K562 (cell line): ENCODE measurements around the gene SLC2A9. TPM values are rescaled to one million over a fixed set of nuclear protein-coding genes. Genes with fewer than 3 reads are reported as not detected.

ENCODE experiments used
- ATF1 ChIP-seq, 2 experiments: fragments of 450-650 bp in 1 of 2; IDR thresholded peaks; 2 replicates each; pipeline ENCODE4 v1.6.1; 2016; ENCODE audit warnings: missing compliant biosample characterization in 1 of 2, missing genetic modification characterization in 1 of 2
- BACH1 ChIP-seq: fragments of 200-800 bp; sonication (Bioruptor generic); IDR thresholded peaks from 2 replicates; pipeline ENCODE4 v1.6.1; 2016; ENCODE audit warnings: missing genetic modification characterization, missing compliant biosample characterization
- HCFC1 ChIP-seq: IDR thresholded peaks from 2 replicates; pipeline ENCODE4 v1.6.1; 2012; ENCODE audit warnings: low read depth, low read length, improper control_type of control experiment
- KDM1A ChIP-seq, 2 experiments: fragments of 450-650 bp; IDR thresholded peaks; 2 replicates each; pipeline ENCODE4 v1.6.1; 2016; ENCODE audit warnings: mild to moderate bottlenecking in 2 of 2
- L3MBTL2 ChIP-seq: fragments of 450-650 bp; IDR thresholded peaks from 2 replicates; pipeline ENCODE4 v1.6.1; 2016; ENCODE audit warnings: mild to moderate bottlenecking, moderate library complexity
- TOE1 ChIP-seq, 2 experiments: fragments of 450-650 bp in 1 of 2; sonication (generic) in 1 of 2; formaldehyde crosslinking in 1 of 2; IDR thresholded peaks; 2 replicates each; pipeline versions ENCODE4 v1.7.1 to v1.8.0; 2016 to 2022; ENCODE audit warnings: borderline replicate concordance in 2 of 2, mild to moderate bottlenecking in 2 of 2, antibody characterized with exemption in 1 of 2, inconsistent platforms in 1 of 2, low read depth in 1 of 2, missing genetic modification reagents in 1 of 2, moderate library complexity in 1 of 2
- ZBTB12 ChIP-seq: fragments of 250-450 bp; sonication (Bioruptor Pico); IDR thresholded peaks from 2 replicates; pipeline ENCODE4 v1.4.0; 2020
- ZNF12 ChIP-seq: sonication (generic); formaldehyde crosslinking; IDR thresholded peaks from 2 replicates; pipeline ENCODE4 v1.4.0; 2020; ENCODE audit warnings: mild to moderate bottlenecking, missing genetic modification reagents
- ZNF124 ChIP-seq: sonication (generic); formaldehyde crosslinking; IDR thresholded peaks from 2 replicates; pipeline ENCODE4 v1.8.1; 2022; ENCODE audit warnings: missing genetic modification reagents
- ZNF589 ChIP-seq: fragments of 200-800 bp; sonication (Bioruptor generic); IDR thresholded peaks from 2 replicates; pipeline ENCODE4 v1.6.1; 2016; ENCODE audit warnings: low read depth, missing genetic modification characterization, missing compliant biosample characterization
- polyA plus RNA-seq, 8 experiments: library from polyadenylated mRNA; depleted of rRNA in 4 of 8; stranded (reverse) in 5 of 8; unstranded in 3 of 8; fragments of >200 nt; fragmentation: Nextera tagmentation in 2 of 8; fragmentation: Illumina TruSeq in 1 of 8; extraction: Ambion mirVana in 2 of 8; extraction: Trizol in 1 of 8; gene quantifications; 2 replicates each; pipeline versions ENCODE4 v1.2.1 to v1.2.3, GENCODE V29; 2011 to 2014; ENCODE audit warnings: inconsistent platforms in 1 of 8, missing spikeins in 1 of 8
- total RNA-seq, 7 experiments: library from RNA; depleted of rRNA in 6 of 7; stranded (reverse); fragments of >200 nt in 6 of 7; fragmentation: Illumina TruSeq in 2 of 7; extraction: Trizol in 2 of 7; gene quantifications; 2 replicates each; pipeline versions ENCODE4 v1.2.1 to v1.2.3, GENCODE V29; 2011 to 2021; ENCODE audit warnings: low replicate concordance in 1 of 7
- TF ChIP-seq, protein P1 (sequence below): fragments of 450-650 bp; IDR thresholded peaks from 2 replicates; pipeline ENCODE4 v1.6.1; 2014; ENCODE audit warnings: low read depth, mild to moderate bottlenecking, moderate library complexity, borderline replicate concordance
- TF ChIP-seq, protein P2 (sequence below), 2 experiments: fragments of 450-650 bp; formaldehyde crosslinking in 1 of 2; IDR thresholded peaks; 2 replicates each; pipeline versions ENCODE4 v1.4.0 to v1.6.1; 2014 to 2020; ENCODE audit warnings: mild to moderate bottlenecking in 2 of 2, borderline replicate concordance in 1 of 2, low read depth in 1 of 2
- TF ChIP-seq, protein P3 (sequence below): fragments of 250-450 bp; sonication (Bioruptor Pico); IDR thresholded peaks from 2 replicates; pipeline ENCODE4 v1.5.0; 2021; ENCODE audit warnings: mild to moderate bottlenecking, borderline replicate concordance

Gene SLC2A9
- total and polyA plus RNA-seq, 9 of the 15 experiments (the other 6 are each of a cell fraction or from before 2014, with no cell fraction given) = 0.15 to 1.9 (median 0.76) TPM

DNA sequence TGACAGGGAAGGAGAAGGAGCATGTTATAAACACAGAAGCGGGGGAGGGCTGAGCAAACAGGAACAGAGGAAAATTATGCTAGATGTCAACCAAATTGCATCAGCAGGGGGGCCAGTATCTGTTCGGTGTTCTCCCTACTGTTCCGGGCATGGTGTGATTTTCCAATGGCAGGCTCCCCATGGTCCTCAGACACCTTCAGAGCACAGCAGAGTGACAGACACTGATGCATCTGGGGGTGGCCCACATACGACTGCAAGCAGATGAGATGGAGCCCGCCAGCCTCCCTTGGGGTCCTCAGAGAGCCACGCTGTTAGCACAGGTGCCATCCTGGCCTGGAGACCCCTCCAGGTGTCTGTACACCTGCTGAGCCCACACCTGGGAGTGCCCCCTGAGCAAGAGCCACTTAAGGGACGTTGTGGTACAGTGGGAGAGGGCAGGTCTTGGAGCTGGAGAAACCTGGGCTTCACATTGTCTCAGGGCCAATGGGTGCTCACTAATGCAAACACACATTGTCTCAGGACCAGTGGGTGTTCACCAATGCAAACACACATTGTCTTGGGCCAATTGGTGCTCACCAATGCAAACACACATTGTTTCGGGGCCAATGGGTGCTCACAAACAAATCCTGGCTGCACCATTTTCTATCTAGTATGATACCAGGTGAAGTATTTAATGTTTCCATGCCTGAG is 95.4 kb downstream of the SLC2A9 start (continued):
- TF ChIP-seq HCFC1 (no peak), ZBTB12 (no peak), BACH1 (tag) (no peak), ATF1 (CRISPR knock-in tag; IDR thresholded peaks at IDR 0.05) (no peak), ATF1 (tag; IDR thresholded peaks at IDR 0.05) (no peak), KDM1A (IDR thresholded peaks at IDR 0.05) (no peak), ZNF12 (CRISPR knock-in tag) (no peak), ZNF124 (CRISPR knock-in tag) (no peak), TOE1 (IDR thresholded peaks at IDR 0.05; ENCODE audit: borderline replicate concordance) (no peak), TOE1 (CRISPR knock-in tag; IDR thresholded peaks at IDR 0.05; ENCODE audit: borderline replicate concordance, low read depth) (no peak), L3MBTL2 (peak; percentile 68), ZNF589 (peak; percentile 85; the same call in 1 of the 2 replicates)
- TF ChIP-seq, protein P1, sequence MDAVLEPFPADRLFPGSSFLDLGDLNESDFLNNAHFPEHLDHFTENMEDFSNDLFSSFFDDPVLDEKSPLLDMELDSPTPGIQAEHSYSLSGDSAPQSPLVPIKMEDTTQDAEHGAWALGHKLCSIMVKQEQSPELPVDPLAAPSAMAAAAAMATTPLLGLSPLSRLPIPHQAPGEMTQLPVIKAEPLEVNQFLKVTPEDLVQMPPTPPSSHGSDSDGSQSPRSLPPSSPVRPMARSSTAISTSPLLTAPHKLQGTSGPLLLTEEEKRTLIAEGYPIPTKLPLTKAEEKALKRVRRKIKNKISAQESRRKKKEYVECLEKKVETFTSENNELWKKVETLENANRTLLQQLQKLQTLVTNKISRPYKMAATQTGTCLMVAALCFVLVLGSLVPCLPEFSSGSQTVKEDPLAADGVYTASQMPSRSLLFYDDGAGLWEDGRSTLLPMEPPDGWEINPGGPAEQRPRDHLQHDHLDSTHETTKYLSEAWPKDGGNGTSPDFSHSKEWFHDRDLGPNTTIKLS = no peak
- TF ChIP-seq, protein P2, sequence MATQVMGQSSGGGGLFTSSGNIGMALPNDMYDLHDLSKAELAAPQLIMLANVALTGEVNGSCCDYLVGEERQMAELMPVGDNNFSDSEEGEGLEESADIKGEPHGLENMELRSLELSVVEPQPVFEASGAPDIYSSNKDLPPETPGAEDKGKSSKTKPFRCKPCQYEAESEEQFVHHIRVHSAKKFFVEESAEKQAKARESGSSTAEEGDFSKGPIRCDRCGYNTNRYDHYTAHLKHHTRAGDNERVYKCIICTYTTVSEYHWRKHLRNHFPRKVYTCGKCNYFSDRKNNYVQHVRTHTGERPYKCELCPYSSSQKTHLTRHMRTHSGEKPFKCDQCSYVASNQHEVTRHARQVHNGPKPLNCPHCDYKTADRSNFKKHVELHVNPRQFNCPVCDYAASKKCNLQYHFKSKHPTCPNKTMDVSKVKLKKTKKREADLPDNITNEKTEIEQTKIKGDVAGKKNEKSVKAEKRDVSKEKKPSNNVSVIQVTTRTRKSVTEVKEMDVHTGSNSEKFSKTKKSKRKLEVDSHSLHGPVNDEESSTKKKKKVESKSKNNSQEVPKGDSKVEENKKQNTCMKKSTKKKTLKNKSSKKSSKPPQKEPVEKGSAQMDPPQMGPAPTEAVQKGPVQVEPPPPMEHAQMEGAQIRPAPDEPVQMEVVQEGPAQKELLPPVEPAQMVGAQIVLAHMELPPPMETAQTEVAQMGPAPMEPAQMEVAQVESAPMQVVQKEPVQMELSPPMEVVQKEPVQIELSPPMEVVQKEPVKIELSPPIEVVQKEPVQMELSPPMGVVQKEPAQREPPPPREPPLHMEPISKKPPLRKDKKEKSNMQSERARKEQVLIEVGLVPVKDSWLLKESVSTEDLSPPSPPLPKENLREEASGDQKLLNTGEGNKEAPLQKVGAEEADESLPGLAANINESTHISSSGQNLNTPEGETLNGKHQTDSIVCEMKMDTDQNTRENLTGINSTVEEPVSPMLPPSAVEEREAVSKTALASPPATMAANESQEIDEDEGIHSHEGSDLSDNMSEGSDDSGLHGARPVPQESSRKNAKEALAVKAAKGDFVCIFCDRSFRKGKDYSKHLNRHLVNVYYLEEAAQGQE (IDR thresholded peaks at IDR 0.05; ENCODE audit: borderline replicate concordance) = no peak
- TF ChIP-seq, protein P2 (CRISPR knock-in tag; IDR thresholded peaks at IDR 0.05; ENCODE audit: low read depth) = no peak
- TF ChIP-seq, protein P3, sequence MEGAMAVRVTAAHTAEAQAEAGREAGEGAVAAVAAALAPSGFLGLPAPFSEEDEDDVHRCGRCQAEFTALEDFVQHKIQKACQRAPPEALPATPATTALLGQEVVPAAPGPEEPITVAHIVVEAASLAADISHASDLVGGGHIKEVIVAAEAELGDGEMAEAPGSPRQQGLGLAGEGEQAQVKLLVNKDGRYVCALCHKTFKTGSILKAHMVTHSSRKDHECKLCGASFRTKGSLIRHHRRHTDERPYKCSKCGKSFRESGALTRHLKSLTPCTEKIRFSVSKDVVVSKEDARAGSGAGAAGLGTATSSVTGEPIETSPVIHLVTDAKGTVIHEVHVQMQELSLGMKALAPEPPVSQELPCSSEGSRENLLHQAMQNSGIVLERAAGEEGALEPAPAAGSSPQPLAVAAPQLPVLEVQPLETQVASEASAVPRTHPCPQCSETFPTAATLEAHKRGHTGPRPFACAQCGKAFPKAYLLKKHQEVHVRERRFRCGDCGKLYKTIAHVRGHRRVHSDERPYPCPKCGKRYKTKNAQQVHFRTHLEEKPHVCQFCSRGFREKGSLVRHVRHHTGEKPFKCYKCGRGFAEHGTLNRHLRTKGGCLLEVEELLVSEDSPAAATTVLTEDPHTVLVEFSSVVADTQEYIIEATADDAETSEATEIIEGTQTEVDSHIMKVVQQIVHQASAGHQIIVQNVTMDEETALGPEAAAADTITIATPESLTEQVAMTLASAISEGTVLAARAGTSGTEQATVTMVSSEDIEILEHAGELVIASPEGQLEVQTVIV (CRISPR knock-in tag) = no peak
